HEK293T (cell line): ENCODE measurements around the gene C2orf68.
"Not testable (repeated sequence)": the region's sequence is repeated elsewhere in the genome, so short reads cannot be mapped to it uniquely, and the experiment has no call there.

Experiments used
- CTCF ChIA-PET: fragments of 350-600 bp; formaldehyde crosslinking; extraction: SDS; loops from one replicate; lab custom pipeline; 2021; ENCODE audit warnings: antibody characterized with exemption, inconsistent platforms; lab: Yijun Ruan, JAX
- POLR2A ChIA-PET: fragments of 350-600 bp; formaldehyde crosslinking; extraction: SDS; loops from one replicate; lab custom pipeline; 2020; ENCODE audit warnings: antibody characterized with exemption, inconsistent platforms; lab: Yijun Ruan, JAX
- DNase-seq: peaks from one replicate; pipeline ENCODE4 v3.0.0; 2012; ENCODE audit warnings: mixed read lengths; ENCODE audit errors: extremely low spot score
- ARNT ChIP-seq: fragments of 450-650 bp; IDR thresholded peaks from 2 replicates; pipeline ENCODE4 v1.6.1; 2017; ENCODE audit warnings: mild to moderate bottlenecking
- BHLHE40 ChIP-seq: fragments of 450-650 bp; IDR thresholded peaks from 2 replicates; pipeline ENCODE4 v1.6.1; 2016; ENCODE audit warnings: mild to moderate bottlenecking, moderate library complexity, borderline replicate concordance
- CTBP1 ChIP-seq: fragments of 450-650 bp; IDR thresholded peaks from 2 replicates; pipeline ENCODE4 v1.6.1; 2016; ENCODE audit warnings: borderline replicate concordance
- ELF4 ChIP-seq: fragments of 450-650 bp; IDR thresholded peaks from 2 replicates; pipeline ENCODE4 v1.6.1; 2017; ENCODE audit warnings: antibody characterized with exemption
- FOXA1 ChIP-seq: fragments of 450-650 bp; IDR thresholded peaks from 2 replicates; pipeline ENCODE4 v1.6.1; 2016; ENCODE audit warnings: mild to moderate bottlenecking
- FOXK2 ChIP-seq: fragments of 450-650 bp; IDR thresholded peaks from 2 replicates; pipeline ENCODE4 v1.6.1; 2016; ENCODE audit warnings: mild to moderate bottlenecking
- FOXM1 ChIP-seq: fragments of 450-650 bp; IDR thresholded peaks from 2 replicates; pipeline ENCODE4 v1.6.1; 2017; ENCODE audit warnings: mild to moderate bottlenecking, borderline replicate concordance
- HDGF ChIP-seq: fragments of 450-650 bp; IDR thresholded peaks from 2 replicates; pipeline ENCODE4 v1.6.1; 2017; ENCODE audit warnings: antibody characterized with exemption, borderline replicate concordance
- L3MBTL2 ChIP-seq: fragments of 450-650 bp; conservative IDR thresholded peaks from 2 replicates; pipeline ENCODE4 v1.6.1; 2016; ENCODE audit warnings: mild to moderate bottlenecking
- LEF1 ChIP-seq: fragments of 450-650 bp; IDR thresholded peaks from 2 replicates; pipeline ENCODE4 v1.6.1; 2017; ENCODE audit warnings: mild to moderate bottlenecking, borderline replicate concordance
- NFRKB ChIP-seq: fragments of 450-650 bp; IDR thresholded peaks from 2 replicates; pipeline ENCODE4 v1.6.1; 2016; ENCODE audit warnings: mild to moderate bottlenecking, moderate library complexity
- SP1 ChIP-seq: fragments of 450-650 bp; IDR thresholded peaks from 2 replicates; pipeline ENCODE4 v1.6.1; 2017
- SUZ12 ChIP-seq: fragments of 450-650 bp; IDR thresholded peaks from 2 replicates; pipeline ENCODE4 v1.6.1; 2016; ENCODE audit warnings: mild to moderate bottlenecking
- TARDBP ChIP-seq: fragments of 450-650 bp; IDR thresholded peaks from 2 replicates; pipeline ENCODE4 v1.6.1; 2016
- ZNF384 ChIP-seq: fragments of 450-650 bp; IDR thresholded peaks from 2 replicates; pipeline ENCODE4 v1.6.1; 2016
- TF ChIP-seq, protein P1 (sequence below): fragments of 450-650 bp; IDR thresholded peaks from 2 replicates; pipeline ENCODE4 v1.6.1; 2016

C2orf68 gene, protein sequence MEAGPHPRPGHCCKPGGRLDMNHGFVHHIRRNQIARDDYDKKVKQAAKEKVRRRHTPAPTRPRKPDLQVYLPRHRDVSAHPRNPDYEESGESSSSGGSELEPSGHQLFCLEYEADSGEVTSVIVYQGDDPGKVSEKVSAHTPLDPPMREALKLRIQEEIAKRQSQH

DNA sequence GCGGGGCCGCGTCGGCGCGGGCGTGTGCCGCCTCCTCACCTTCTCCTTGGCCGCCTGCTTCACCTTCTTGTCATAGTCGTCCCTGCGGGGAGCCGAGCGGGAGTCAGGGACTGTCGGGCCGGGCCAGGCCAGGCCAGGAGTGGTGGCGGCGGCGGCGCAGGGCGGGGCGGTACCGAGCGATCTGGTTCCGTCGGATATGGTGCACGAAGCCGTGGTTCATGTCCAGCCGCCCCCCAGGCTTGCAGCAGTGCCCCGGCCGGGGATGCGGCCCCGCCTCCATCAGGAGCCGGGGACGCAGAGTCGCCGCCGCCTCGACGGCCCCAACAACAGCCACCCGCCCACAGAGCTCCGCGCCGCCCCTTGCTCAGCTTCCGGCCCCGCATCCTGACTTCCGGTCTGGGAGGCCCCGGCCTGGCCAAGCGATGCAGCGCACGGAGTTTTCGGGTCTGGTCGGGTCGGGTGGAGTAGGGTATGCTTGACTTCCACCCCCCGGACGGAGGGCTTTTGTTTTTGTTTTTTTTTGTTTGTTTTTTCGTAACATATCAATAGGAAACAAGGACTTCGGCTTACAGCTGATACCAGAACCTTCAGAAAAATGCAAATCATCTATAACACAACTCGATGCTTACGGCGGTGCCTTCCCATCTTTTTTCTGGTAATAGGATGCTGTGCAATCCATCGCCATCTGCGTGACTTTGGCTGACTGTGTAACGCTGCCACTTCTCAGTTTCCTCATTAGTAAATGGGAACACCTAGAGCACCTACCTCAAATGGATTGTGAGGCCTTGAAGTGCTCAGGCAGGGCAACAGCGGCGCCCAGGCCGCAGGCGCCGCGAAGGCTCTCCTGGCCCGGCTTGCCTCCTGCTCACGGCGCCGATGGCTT lies at the start of gene C2orf68:
C2orf68 (minus strand) TSS at position 362 of the 883 bp plus-strand sequence; CDS start at position 280, 82 bp downstream.
- ChIA-PET POLR2A (interaction anchor here (0.6 to 1.5 kb wide), 24 partner anchors 9 to 335 kb away, joined by 3 to 30 read pairs (median 4); partner anchors contain the start of genes GGCX, MAT2A, RNF181 and SH2D6), CTCF (interaction anchor here (1.0 kb wide), 1 partner anchor 16 kb away, joined by 3 read pairs; the partner anchor contains the start of gene RNF181)
- peak; percentile 82 for TF ChIP-seq ELF4
- TF ChIP-seq FOXM1: no peak
- TF ChIP-seq L3MBTL2: peak; percentile 77
- TF ChIP-seq LEF1: no peak
- no peak for TF ChIP-seq NFRKB
- TF ChIP-seq ARNT: no peak
- TF ChIP-seq, protein P1, sequence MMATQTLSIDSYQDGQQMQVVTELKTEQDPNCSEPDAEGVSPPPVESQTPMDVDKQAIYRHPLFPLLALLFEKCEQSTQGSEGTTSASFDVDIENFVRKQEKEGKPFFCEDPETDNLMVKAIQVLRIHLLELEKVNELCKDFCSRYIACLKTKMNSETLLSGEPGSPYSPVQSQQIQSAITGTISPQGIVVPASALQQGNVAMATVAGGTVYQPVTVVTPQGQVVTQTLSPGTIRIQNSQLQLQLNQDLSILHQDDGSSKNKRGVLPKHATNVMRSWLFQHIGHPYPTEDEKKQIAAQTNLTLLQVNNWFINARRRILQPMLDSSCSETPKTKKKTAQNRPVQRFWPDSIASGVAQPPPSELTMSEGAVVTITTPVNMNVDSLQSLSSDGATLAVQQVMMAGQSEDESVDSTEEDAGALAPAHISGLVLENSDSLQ: no peak
- peak; percentile 91 for DNase-seq

DNA sequence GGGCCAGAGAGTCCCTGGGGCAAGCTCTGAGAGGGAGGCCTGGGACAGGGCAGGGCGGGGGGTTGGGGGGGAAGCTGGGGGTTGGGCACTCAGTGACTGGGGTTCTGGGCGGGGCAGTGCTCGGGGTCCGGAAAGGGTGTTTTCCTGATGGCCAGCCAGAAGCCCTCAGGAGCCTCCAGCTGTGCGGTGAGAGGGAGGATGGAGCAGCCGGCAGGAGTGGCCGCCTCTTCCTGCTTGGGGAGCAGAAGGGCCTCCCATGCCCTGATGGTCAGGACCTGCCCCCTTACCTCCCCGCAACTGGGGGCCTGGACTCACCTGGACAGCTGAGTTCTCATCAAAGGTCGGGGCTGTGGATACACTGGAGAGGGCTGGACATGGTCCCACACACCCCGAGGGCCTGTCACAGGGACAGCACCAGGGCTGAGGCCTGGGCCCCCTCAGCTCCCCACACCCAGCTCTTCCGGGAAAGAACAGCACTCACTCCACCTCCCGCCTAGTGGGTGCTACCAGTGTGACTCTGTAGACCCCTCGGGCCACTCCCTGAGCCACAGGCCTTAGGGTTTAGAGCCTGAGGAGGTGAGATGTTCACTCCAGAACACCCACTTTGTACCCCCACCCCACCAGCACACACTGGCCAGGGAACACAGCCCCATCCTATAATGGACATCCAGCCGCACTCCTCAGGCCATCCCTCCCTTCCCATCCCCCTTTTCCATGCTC lies 49.4 kb upstream of the C2orf68 start:
- DNase-seq: no peak
- ChIA-PET CTCF (interaction anchor here (0.5 kb wide), 1 partner anchor 248 kb away, joined by 3 read pairs; no protein-coding TSS in a partner anchor), POLR2A (no interaction called here)
- TF ChIP-seq ELF4: no peak
- no peak for TF ChIP-seq SUZ12
- TF ChIP-seq L3MBTL2: no peak
- no peak for TF ChIP-seq FOXK2
- no peak for TF ChIP-seq ZNF384
- no peak for TF ChIP-seq BHLHE40
- TF ChIP-seq TARDBP: no peak
- TF ChIP-seq HDGF: no peak
- TF ChIP-seq FOXA1: no peak
- no peak for TF ChIP-seq CTBP1

DNA sequence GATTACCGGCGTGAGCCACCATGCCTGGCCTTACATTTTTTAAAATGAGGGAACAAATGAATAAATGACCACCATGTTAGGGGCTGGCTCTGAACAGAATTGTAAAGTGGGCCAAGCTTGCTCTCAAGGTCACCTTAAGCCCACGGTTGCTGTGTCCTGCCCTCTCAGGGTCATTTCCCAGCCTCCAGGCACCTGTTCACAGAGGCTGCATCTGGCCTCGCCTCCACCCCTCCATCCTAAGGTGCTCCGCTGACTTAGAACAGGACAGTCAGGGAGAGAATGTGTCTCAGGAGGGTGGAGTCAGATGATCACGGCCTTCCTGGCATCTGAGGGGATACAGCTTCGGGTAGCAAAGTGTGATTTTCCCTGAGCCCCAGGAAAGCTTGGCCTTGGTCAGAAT lies 48.9 kb upstream of the C2orf68 start:
- TF ChIP-seq ELF4 (no peak), SP1 (no peak), ARNT (no peak), ZNF384 (no peak), FOXK2 (no peak), CTBP1 (no peak), HDGF (no peak), LEF1 (no peak), FOXA1 (no peak), SUZ12 (no peak), L3MBTL2 (no peak), NFRKB (no peak), TARDBP (no peak), BHLHE40 (no peak)
- TF ChIP-seq, protein P1: no peak
- no peak for DNase-seq
- CTCF ChIA-PET: no interaction called here
- POLR2A ChIA-PET: no interaction called here

DNA sequence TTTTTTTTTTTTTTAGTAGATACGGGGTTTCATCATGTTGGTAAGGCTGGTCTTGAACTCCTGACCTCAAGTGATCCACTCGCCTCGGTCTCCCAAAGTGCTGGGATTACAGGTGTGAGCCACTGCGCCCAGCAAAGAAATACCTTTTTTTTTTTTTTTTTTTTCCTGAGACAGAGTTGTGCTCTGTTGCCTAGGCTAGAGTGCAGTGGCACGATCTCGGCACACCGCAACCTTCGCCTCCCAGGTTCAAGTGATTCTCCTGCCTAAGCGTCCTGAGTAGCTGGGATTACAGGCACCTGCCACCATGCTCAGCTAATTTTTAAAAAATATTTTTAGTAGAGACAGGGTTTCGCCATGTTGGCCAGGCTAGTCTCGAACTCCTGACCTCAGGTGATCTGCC lies 48.4 kb upstream of the C2orf68 start:
- POLR2A ChIA-PET, DNase-seq: not testable (repeated sequence)
- CTCF ChIA-PET: interaction anchor here (1.5 kb wide), 1 partner anchor 18 kb away, joined by 4 read pairs; no protein-coding TSS in a partner anchor

DNA sequence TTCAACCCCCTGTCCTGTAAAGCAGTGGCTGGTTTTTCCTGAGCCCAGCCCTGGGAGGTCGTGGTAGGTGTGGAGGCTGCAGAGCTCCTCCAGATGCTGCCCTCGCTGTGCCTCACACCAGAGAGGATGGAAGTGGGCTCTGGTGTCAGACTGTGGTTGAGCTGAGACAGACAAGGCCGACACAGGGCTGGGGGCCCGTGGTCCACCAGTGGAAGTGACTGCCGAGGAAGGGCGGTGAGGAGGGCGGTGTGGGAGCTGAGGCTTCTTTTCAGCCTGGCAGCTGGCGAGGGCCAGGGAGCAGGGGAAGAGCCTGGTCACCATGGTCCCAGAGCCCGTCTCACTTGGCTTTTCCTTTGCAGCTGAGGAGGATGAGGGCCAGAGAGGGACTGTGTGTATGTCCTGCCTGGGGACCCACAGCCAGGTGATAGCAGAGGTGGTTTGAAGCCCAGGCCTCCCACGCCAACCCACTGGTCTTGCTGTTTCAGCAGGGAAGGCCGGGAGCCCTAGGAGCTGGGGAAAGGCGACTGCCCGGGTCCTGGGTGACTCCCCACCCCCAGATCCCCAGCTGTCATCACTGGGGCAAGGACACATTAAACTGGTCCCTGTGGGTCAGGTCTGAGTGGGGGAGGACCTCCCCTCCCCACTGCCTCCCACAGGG lies 47.6 kb upstream of the C2orf68 start:
- CTCF ChIA-PET: interaction anchor here (0.7 to 1.5 kb wide), 2 partner anchors 19 to 41 kb away, joined by 4 to 6 read pairs; no protein-coding TSS in a partner anchor
- POLR2A ChIA-PET: no interaction called here
- DNase-seq: no peak
- TF ChIP-seq FOXA1: no peak

DNA sequence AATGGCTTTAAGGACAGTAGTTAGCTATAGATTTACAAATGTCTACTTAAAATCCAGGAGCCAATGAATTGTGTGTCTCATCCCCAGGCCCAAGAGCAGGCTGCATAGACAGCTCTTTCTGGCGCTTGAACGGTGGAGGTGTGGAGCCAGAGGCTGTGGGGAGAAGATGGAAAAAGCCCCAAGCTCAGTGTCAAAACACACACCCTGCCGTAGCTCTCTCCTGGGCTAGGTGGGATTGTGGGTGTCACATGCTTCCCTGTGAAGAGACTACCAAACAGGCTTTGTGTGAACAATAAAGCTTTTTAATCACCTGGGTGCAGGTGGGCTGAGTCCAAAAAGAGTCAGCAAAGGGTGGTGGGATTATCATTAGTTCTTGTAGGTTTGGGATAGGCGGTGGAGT lies 45.5 kb upstream of the C2orf68 start:
- POLR2A ChIA-PET: not testable (repeated sequence)

More for the DNA sequence above, 45.5 kb upstream of the C2orf68 start:
- CTCF ChIA-PET: interaction anchor here (0.6 kb wide), 1 partner anchor 56 kb away, joined by 3 read pairs; no protein-coding TSS in a partner anchor
- not testable (repeated sequence) for DNase-seq
